HG02588 (cell line): ENCODE results near the gene IDH3B.
"Not testable (repeated sequence)": the region's sequence is repeated elsewhere in the genome, so short reads cannot be mapped to it uniquely, and the experiment has no call there.

Experiments used
- ATAC-seq: cut with Tn5 transposase; IDR thresholded peaks from one replicate; pipeline ENCODE4 v1.9.1; 2021; ENCODE audit warnings: mild to moderate bottlenecking, moderate library complexity; ENCODE audit not compliant: unreplicated experiment

Gene IDH3B

GRCh38 chr20:2695206-2695983 lies 31.4 kb upstream of the IDH3B start:
- ATAC-seq, result no peak

- no peak for ATAC-seq
These were observed 30.5 kb upstream of the IDH3B start for GRCh38 chr20:2694519-2694918.

DNA sequence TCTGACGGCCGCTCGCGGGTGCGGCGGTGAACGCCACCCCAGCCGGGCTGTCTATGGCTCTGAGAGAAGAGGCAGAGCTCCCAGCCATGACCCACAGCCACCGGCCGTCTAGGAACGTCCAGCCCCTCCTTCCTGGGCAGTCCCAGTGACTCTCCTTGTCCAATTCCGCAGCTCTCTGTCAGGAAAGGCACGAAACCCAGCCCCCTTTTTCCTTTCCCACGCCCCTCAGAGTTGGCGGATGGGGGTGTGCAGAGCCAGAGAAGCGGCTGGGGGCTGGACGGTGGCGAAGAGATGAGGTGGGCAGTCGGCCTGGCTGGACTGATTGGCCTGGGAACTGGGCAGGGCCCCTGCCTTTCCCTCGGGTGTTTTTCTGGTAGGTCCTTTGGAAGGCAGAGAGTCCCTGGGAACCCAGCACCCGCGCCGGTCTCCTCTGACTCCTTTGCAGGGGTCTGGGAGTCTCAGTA lies 30.0 kb upstream of the IDH3B start:
- no peak for ATAC-seq

DNA sequence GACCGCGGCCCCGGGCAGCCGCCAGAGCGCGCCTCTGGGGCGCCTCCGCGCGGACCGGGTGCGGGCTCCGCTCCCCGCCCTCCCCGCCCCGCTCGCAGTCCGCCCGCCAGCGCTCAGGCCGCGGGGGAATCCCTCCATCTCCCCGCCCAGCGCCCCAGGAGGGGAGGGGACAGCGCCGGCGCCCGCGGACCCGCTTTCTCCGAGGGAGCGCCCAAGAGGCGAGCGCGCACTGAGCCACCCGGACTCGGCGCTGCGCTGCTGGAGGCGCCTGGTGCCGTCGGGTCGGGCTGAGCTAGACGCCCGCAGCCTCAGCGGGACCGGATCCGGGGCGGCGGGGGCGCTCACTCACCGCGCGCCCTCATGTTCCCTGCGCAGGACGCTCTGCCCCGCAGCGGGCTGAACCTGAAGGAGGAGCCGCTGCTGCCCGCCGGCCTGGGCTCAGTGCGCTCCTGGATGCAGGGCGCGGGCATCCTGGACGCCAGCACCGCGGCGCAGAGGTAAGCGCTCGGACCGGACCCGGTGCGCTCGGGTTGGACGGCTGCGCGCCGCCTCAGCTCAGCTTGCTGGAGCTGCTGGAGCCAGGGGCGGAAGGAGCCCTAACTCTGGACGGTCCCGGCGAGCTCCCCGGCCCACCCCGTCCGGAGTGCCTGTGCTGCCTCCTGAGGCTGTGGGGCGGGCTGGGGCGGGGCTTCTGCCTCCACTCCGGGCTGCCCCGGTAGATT lies 29.4 kb upstream of the IDH3B start:
- ATAC-seq, result no peak

DNA sequence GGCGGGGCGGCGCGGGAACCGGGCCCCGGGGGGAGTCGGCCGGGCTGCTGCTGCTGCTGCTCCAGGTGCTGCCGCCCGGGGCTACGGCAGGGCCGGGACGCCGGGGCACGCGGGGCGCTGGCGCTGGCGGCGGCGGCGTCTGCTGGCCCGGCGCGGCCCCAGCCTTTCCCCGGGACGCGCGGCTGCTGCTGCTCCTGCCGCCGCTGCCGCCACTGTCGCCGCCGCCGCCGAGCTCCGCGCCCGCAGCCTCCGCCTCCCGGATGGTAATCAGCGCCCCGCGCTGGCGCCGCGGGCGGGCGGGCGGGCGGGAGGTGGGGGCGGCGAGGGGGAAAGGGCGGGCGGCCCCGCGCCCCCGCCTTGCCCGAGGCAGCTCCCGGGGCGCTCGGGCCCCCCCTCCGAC lies 28.9 kb upstream of the IDH3B start:
- no peak for ATAC-seq

- no peak for ATAC-seq
These were observed 28.2 kb upstream of the IDH3B start, which contains the start of gene EBF4 for GRCh38 chr20:2692036-2692885. EBF4 (plus strand) TSS chr20:2692780; CDS start chr20:2693646, 866 bp downstream.

- ATAC-seq, result no peak
These were observed 27.6 kb upstream of the IDH3B start for GRCh38 chr20:2691663-2692035.

GRCh38 chr20:2691127-2691526 lies 27.1 kb upstream of the IDH3B start:
- no peak for ATAC-seq

- ATAC-seq, result no peak
These were observed 26.7 kb upstream of the IDH3B start for GRCh38 chr20:2690718-2691117.

GRCh38 chr20:2690213-2690612 lies 26.2 kb upstream of the IDH3B start:
- no peak for ATAC-seq

DNA sequence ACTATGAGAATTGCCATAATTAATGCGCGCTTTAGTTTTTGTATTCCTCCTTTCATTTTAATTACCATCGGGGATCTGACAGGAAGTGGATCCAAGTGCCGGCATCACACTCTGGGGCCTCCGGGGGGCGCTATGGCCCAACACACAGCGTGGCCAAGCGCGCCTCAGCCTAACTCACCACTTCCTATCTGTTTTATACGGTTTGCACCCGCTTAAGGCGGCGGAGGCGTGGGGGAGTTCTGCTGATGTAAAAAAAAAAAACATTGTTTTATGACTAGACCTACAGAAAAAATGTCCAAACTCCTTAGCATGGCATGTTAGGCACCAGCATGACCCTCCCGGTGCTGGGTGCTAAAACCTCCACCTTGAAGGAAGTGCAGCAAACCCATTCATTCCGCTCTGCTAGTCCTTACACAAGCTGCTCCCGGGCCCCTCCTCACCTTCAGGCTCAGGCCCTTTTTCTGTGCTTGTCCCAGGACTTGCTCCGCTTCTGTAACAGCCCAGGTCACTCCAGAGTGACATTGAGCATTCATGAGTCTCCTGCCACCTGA lies 24.1 kb upstream of the IDH3B start:
- no peak for ATAC-seq

- ATAC-seq, result no peak
These were observed 23.5 kb upstream of the IDH3B start for GRCh38 chr20:2687514-2687913.

- not testable (repeated sequence) for ATAC-seq
These were observed 20.8 kb upstream of the IDH3B start for GRCh38 chr20:2684817-2685216.

DNA sequence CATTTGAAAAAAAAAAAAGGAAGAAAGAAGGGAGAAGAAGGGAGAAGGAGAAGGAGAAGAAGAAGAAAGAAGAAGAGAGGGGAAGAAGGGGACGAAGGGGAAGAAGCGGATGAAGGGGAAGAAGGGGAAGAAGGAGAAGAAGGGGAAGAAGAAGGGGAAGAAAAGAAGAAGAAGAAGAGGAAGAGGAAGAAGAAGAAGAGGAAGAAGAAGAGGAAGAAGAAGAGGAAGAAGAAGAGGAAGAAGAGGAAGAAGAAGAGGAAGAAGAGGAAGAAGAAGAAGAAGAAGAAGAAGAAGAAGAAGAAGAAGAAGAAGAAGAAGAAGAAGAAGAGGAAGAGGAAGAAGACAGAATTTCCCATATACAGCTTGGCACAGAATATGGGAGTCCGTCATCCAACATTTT lies 18.0 kb upstream of the IDH3B start:
- not testable (repeated sequence) for ATAC-seq

DNA sequence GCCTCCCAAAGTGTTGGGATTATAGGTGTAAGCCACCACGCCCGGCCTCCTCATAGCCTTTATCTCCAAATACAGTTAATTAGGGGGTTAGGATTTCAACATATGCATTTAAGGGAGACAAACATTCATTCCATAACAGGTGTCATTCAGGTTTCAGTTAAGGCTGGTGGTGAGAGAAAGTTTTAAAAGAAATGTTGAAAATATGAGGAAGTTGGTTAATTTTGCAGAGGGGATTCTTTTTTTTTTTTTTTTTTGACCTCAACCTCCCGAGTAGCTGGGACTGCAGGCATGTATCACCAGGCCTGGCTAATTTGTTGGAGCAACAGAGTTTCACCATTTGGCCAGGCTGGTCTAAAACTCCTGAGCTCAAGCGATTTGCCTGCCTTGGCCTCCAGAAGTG lies 16.0 kb upstream of the IDH3B start:
- no peak for ATAC-seq

DNA sequence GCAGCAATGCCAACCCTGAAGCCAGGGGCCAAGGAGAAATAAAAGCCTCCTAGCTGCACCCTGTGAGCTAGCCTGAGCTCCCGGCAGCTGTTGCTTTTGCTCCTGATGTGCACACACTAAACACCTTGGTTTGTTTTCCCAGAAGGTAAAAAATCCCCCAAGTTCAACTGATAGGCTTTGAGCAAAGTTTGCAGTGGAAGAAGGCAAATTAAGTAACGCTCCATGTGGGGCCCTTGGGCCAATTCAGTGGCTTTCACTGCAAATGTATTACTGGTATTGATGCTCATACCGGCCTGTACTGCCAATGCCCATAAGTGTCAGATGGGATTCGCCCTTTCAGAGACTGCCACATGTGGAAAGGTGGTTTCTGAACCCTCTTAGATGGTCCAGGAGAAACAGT lies 9.4 kb upstream of the IDH3B start:
- ATAC-seq, result no peak

GRCh38 chr20:2672446-2672845 lies 8.4 kb upstream of the IDH3B start:
- no peak for ATAC-seq

DNA sequence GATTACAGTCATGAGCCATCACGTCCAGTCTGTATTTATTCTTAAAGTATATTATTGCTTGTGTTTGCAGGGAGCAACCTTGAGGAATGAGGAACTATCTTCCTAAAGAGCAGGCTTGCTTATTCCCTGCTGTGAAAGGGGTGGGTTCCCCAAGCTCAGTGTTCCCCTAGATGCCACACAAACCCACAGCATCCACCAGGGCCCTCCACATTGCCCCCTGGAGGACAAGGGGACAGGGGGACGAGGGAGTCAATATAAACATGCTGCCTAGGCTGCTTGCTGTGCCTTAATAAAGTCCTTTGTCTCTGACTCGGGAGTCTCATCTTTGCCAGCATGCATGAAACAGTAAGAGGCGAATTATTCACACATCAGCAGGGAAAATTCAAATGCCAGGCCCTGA lies 8.0 kb upstream of the IDH3B start:
- ATAC-seq, result no peak

DNA sequence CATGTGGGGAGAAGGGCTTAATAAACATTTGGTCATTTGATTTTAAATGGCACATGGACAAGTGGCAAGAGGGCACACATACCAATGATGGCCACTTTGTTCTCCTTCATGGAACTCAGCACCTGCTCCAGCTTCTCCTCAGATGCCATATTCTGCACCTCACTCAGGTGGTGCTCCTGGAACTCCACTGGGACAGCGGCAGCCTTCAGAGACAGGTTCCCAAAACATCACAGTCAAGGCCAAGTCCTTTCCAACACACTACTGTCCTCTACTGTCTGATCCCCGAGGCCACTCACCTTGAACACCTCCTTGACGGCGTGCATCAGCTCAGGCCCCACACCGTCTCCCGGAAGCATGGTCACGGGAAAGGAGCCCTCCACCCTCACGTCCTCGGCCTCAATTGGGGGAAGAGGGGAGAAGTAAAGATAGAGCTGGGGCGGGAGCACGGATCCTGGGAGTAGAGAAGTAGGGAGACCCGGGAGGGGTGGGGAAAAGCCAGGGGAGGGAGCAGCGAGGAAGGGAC lies 591 bp downstream of the IDH3B start:
- no peak for ATAC-seq

DNA sequence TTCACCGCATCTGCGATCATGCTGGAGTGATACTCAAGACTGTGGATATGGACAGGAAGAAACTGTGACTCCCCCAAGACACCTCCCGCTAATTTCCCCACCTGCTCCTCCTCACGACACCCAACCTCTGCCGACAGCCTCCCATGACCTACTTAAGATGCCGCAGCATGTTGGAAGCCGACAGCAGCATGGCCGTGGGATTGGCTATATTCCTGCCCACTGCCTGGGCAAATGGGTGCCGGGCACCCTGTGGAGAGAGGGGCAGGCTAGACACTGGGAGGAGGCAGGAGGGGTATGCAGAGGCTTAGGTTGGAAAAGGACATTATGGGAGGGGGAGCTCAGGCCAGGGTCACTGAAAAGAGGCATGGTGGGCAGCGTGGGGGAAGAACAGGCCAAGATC lies 4.5 kb downstream of the IDH3B start:
- ATAC-seq, result no peak
